Esophagus squamous epithelium (tissue), 4 donors: ENCODE measurements around the gene CACNA1H.
"Not testable (repeated sequence)": the region's sequence is repeated elsewhere in the genome, so short reads cannot be mapped to it uniquely, and the experiment has no call there.

Experiments
- POLR2A ChIP-seq, 4 donors: fragments of 450-650 bp; IDR thresholded peaks; one replicate each; pipeline ENCODE4 v1.6.1; 2017; ENCODE audit warnings: antibody characterized with exemption in 4 of 4, mild to moderate bottlenecking in 4 of 4, moderate library complexity in 3 of 4
- TF ChIP-seq, protein P1 (sequence below), 6 experiments: fragments of 450-650 bp in 4 of 6; fragments of 200-600 bp in 2 of 6; sonication (generic) in 2 of 6; IDR thresholded peaks; one replicate each; pipeline ENCODE4 v1.5.1; 2016 to 2019; ENCODE audit warnings: antibody characterized with exemption in 6 of 6, mild to moderate bottlenecking in 4 of 6, moderate library complexity in 4 of 6

DNA sequence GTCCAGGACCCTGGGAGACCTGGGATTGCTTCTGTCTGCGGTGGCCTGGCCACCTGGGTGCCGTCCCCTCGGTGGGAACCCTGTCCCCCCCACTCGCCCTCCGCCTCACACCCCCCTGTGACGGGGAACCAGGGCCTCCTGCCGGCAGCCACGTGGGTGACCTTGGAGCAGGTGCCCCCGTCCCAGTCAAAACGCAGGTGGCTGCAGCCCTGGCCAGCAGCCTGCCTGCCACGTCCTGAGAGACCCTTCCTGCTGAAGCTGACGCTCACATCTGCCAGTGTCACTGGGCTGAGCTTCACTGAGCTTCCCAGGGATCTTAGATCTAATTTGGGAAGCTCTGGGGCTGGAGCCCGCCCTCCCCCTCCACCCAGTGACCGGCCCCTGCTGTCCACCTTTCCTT lies 73.8 kb downstream of the CACNA1H start:
- TF ChIP-seq POLR2A (IDR thresholded peaks at IDR 0.05): not testable (repeated sequence)
- TF ChIP-seq, protein P1, sequence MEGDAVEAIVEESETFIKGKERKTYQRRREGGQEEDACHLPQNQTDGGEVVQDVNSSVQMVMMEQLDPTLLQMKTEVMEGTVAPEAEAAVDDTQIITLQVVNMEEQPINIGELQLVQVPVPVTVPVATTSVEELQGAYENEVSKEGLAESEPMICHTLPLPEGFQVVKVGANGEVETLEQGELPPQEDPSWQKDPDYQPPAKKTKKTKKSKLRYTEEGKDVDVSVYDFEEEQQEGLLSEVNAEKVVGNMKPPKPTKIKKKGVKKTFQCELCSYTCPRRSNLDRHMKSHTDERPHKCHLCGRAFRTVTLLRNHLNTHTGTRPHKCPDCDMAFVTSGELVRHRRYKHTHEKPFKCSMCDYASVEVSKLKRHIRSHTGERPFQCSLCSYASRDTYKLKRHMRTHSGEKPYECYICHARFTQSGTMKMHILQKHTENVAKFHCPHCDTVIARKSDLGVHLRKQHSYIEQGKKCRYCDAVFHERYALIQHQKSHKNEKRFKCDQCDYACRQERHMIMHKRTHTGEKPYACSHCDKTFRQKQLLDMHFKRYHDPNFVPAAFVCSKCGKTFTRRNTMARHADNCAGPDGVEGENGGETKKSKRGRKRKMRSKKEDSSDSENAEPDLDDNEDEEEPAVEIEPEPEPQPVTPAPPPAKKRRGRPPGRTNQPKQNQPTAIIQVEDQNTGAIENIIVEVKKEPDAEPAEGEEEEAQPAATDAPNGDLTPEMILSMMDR (IDR thresholded peaks at IDR 0.05): not testable (repeated sequence)
